Thyroid gland (tissue), 4 donors: ENCODE measurements around the gene VAT1L.

Source experiments
- CTCF ChIP-seq, 6 experiments: fragments of 200-600 bp in 3 of 6; fragments of 450-650 bp in 3 of 6; sonication (generic) in 3 of 6; IDR thresholded peaks; one replicate each; pipeline ENCODE4 v1.5.1; 2016 to 2019; ENCODE audit warnings: antibody characterized with exemption in 6 of 6, mild to moderate bottlenecking in 2 of 6, inconsistent platforms in 1 of 6, moderate library complexity in 1 of 6
- POLR2A ChIP-seq, 2 donors: fragments of 450-650 bp; IDR thresholded peaks; one replicate each; pipeline ENCODE4 v1.6.1; 2017; ENCODE audit warnings: antibody characterized with exemption in 2 of 2, mild to moderate bottlenecking in 2 of 2, moderate library complexity in 1 of 2

- TF ChIP-seq CTCF (IDR thresholded peaks at IDR 0.05) (no peak), POLR2A (IDR thresholded peaks at IDR 0.05) (no peak)
Measured at GRCh38 chr16:77991701-77992100, 203.3 kb downstream of the VAT1L start.
